GM08714 (cell line): ENCODE measurements around the gene PKNOX1.
"Not testable (repeated sequence)": the region's sequence is repeated elsewhere in the genome, so short reads cannot be mapped to it uniquely, and the experiment has no call there.

Source experiments
- H3K4me3 ChIP-seq: fragments of 200-500 bp; sonication (Bioruptor generic); 2 replicates; pipeline ENCODE4 v1.5.1; 2014; ENCODE audit warnings: mild to moderate bottlenecking, low read length, inconsistent platforms

Gene PKNOX1

DNA sequence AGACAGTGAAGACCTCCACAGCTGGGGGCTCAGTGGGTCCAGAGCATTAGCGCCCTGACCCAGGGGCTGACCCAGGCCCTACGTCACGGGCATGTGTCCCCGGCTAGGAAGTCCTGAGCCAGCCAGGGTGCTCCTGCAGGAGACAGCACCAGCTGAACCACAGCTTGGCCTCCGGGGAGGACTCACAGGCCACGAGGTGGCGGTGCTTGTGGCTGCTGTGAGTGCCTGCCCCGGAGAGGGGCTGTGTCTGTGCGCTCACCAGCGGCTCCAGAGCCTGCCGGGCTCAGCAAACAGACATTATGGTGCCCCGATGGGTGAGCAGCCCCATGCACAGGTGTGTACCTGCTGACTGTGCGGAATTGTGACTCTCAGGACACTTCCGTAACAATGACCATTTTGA lies 70.2 kb downstream of the PKNOX1 start:
- not testable (repeated sequence) for H3K4me3 ChIP-seq

DNA sequence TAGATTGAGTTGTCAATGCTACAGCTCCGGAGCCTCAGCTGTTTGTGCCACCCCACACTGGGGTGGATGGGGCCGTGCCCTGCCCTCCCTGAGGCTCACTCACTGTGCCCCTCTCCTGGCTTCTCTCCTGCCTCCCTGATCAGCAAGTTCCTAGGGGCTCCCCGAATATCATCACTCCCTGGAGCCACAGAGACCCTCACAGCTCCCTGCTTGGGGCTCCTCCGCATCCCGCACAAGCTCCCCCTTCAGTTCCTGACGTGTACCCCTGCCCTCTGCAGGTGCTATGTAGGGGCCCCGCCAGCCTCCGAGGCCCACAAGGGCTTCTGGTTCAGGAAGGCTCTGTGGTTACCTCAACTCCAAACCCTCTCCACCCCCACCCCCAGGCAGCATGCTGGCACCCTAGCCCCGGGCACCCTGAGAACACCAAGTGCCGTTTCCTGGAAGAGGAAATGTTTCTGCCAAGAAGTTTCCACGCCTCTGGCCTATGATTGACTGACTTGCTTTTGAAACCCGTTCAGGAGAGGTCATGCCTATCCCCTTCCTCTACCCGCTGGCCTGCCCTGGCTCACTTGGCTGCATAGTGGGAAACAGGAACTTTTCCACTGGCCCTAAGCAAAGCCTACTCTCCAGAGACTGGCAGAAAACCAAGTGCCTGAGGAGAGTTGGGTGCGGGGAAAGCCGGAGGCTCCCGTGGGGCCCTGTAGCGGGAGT lies 71.0 kb downstream of the PKNOX1 start:
- not testable (repeated sequence) for H3K4me3 ChIP-seq

- H3K4me3 ChIP-seq, result not testable (repeated sequence)
Measured at GRCh38 chr21:43045876-43046821, 71.8 kb downstream of the PKNOX1 start.

DNA sequence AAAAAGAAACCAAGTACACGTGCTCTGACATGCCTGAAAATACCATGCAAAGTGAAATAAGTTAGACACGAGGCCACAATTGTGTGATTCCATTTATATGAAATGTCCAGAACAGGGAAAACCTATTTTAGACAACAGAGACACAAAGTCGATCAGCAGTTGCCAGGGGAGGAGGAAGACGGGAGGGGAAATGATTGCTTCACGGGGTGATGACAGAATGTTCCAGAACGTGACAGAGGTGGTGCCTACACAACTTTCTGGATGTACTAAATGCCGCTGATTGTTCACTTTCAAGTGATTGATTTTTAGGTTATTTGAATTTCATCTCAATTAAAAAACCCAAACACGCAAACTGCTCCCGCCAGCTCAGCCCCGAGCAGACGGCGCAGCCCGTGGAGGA lies 78.8 kb downstream of the PKNOX1 start:
- not testable (repeated sequence) for H3K4me3 ChIP-seq

GRCh38 chr21:43062955-43063664 lies 88.7 kb downstream of the PKNOX1 start:
- H3K4me3 ChIP-seq, result not testable (repeated sequence)

DNA sequence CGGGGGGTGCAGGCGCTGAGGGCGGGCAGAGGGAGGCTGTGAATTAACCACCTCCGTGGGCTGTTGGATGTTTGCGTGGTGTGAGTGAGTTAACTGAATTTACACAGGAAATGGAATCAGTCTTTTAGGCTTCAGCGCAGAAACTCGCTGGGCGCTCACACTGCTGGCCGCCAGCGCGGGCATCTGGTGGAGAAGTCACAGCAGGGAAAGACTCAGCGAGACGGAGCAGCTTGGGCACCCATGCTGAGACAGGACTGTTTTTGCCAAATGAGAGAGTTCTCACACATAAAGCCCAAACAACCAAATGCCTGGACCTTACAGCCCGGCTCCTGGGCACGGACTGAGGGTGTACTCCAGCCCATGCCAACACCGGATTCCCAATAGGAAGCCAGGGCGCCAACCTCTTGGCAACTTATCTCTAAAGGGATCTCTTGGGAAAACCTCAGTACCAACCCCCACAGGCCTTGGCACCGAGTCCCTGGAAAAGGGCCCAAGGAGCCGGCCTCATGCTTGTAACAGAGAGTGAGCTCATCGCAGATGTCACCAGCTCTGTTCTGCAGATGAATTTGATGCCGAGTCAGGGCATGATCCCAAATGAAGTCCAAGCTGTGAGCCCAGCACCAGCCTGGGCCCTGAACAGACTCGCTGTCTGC lies 90.0 kb downstream of the PKNOX1 start:
- not testable (repeated sequence) for H3K4me3 ChIP-seq

DNA sequence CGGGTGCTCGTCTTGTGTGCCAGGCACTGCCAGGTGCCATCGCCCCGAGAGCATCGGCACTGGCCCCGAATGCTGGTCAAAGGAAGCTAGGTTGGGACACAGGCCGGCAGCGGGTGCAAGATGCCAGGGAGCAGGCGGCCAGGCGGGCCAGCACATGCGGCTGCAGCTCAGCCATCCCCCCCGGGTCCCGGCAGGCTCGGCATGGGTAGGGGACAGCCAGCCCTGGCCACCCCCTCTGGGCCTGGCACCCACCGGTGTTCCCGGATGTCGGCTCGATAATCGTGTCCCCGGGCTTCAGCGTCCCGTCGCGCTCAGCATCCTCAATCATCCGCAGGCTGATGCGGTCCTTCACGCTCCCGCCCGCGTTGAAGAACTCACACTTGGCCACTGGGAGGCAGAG lies 91.6 kb downstream of the PKNOX1 start:
- H3K4me3 ChIP-seq, result not testable (repeated sequence)

DNA sequence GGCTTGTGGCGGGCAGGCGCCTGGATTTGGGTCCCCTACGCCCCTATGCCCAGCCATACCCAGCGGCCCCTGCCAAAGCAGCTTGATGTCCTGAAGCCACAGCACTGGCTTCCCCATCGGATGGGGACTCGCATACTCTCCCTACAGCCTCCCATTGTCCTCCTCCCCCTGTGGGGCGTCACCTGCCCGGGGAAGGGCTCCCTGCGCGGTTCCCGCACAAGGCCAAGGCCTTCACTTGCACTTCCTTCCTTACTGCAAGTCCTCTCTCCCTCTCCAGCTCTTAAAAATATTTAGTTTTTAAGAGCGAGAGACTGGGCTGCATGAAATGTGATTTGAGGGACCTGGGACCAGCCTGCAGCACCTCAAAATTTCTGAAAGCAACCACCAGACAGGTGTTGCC lies 92.3 kb downstream of the PKNOX1 start:
- H3K4me3 ChIP-seq, result not testable (repeated sequence)

- H3K4me3 ChIP-seq, result not testable (repeated sequence)
Measured at GRCh38 chr21:43068065-43068464, 93.7 kb downstream of the PKNOX1 start.

GRCh38 chr21:43069682-43070081 lies 95.3 kb downstream of the PKNOX1 start:
- not testable (repeated sequence) for H3K4me3 ChIP-seq

- H3K4me3 ChIP-seq, result not testable (repeated sequence)
Measured at GRCh38 chr21:43072742-43073141, 98.4 kb downstream of the PKNOX1 start.

DNA sequence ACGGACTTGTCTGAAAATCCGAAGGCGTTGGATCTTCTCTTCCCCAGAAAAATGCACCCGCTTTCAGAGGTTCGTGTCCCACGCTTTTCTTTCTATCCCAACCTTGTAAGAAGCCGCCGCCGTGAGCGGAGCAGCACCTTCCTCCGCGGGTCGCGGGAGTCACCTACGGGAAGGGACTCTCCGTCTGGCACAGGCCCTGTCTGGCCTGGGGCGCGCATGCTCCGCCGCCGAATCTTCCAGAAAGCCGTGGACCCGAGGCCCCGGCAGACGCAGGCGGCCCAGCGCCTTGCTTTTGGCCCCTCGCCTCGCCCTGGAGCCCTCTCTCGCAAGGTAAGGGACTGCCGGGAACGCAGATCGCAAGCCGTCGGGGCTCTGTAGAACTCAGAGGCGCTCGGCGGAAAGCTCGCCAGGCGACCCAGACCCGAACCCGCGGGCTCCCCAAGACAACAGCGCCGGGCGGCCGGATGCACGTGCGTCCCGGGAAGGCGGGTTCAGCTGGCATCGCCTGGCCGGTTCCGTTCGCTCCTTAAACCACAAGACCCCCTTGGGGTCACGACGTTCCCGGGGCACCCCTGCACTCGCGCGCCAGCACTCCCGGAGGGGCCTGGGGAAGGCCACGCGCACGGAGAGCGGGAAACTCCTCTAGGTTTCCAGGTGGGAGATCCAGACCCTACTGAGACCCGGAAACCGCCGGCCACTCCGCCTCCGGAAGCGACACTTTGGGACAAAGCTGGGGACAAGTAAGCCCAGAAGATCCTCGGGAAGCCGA lies 100.2 kb downstream of the PKNOX1 start:
- H3K4me3 ChIP-seq, result not testable (repeated sequence)

GRCh38 chr21:43075170-43076022 lies 101.0 kb downstream of the PKNOX1 start, which contains the start of gene CBS:
Gene CBS (minus strand): TSS chr21:43075835. CDS start chr21:43072193, 3,642 bp downstream.
- H3K4me3 ChIP-seq, result not testable (repeated sequence)

DNA sequence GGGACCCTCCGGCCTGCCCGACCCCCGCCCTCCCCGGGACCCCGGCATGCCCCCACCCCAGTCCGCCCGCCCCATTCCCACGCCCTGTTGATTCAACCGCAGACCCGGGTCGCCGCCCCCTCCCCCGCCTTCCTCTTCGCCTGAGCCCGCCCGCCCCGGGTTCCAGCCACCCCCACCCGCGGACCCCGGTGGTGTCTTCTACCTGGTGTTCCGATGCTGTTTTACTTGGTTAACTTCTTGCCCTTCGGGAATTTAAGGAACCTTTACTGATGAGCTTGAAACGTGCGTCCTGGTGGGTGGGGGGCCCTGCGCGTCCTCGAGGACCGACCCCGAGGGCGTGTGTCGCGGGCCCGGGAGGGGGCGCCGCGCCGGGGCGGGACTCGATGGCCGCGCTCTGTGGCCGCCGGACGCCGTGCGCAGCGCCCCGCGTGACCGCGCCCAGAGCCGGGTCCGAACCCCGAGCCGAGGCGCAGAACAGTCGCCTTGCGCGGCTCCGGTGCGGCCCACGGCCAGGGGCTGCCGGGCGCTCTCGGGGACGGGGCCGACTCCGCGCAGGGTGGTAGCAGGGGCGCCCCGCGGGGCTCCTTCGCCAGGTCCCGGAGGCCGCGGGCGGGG lies 101.8 kb downstream of the PKNOX1 start:
- not testable (repeated sequence) for H3K4me3 ChIP-seq

DNA sequence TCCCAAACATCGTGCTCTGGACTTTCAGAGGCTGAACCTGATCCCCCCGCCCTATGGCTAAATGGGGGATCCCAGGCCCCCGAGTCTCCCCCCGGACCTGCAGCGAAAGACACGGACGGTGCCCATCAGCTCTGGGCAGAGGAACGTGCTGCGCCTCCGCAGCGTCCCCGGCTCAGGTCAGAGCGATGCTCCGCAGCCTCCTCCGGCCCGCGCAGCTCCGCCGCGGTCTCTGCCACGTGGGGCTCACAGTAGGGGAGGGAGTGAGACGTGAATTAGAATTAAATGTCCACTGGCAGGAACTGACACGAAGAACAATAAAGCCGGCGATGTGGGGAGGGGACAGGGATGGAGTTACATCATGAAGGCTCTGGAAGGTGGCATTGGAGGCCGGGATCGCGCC lies 102.3 kb downstream of the PKNOX1 start:
- H3K4me3 ChIP-seq, result not testable (repeated sequence)

GRCh38 chr21:43082587-43083300 lies 108.4 kb downstream of the PKNOX1 start:
- H3K4me3 ChIP-seq, result not testable (repeated sequence)
